H1 (cell line): ENCODE data around the gene NDFIP2. TPM values are rescaled to one million over a fixed set of nuclear protein-coding genes. Genes with fewer than 3 reads are reported as not detected.

Source experiments
- CTCF ChIA-PET: fragments of 300-600 bp; sonication (Branson Sonifier 250); formaldehyde crosslinking; loops from one replicate; lab custom pipeline; 2021; ENCODE audit not compliant: partially characterized antibody; lab: Charles Lee
- POLR2A ChIA-PET: fragments of 300-600 bp; sonication (Branson Sonifier 250); formaldehyde crosslinking; loops from one replicate; lab custom pipeline; 2021; ENCODE audit warnings: inconsistent platforms; ENCODE audit not compliant: partially characterized antibody; lab: Charles Lee
- DNase-seq, 2 experiments: peaks; one replicate each; pipeline versions ENCODE4 v3.0.0 to v3.0.0-alpha.2; 2010 to 2022; ENCODE audit warnings: low spot score in 2 of 2, low read depth in 1 of 2, mixed read lengths in 1 of 2
- FAIRE-seq: peaks from 2 replicates; lab custom pipeline; 2011; peaks lifted over from hg19 to GRCh38; lab: Jason Lieb, UNC
- H2AFZ ChIP-seq: 2 replicates; pipeline ENCODE4 v1.8.1; 2012; ENCODE audit warnings: low read length, inconsistent platforms
- H2AK5ac ChIP-seq: 2 replicates; pipeline ENCODE4 v1.6.1; 2013; ENCODE audit warnings: low read depth, low read length
- H2BK120ac ChIP-seq: replicated peaks from 2 replicates; pipeline ENCODE3; 2013; ENCODE audit warnings: low read depth, low read length, inconsistent platforms
- H2BK12ac ChIP-seq: 2 replicates; pipeline ENCODE4 v1.6.1; 2013; ENCODE audit warnings: low read depth, low read length
- H2BK15ac ChIP-seq: 2 replicates; pipeline ENCODE4 v1.6.1; 2013; ENCODE audit warnings: low read length
- H2BK20ac ChIP-seq: 2 replicates; pipeline ENCODE4 v1.6.1; 2013; ENCODE audit warnings: low read length
- H2BK5ac ChIP-seq: 2 replicates; pipeline ENCODE4 v1.6.1; 2013; ENCODE audit warnings: low read depth, low read length
- H3K14ac ChIP-seq: 2 replicates; pipeline ENCODE4 v1.6.1; 2013; ENCODE audit warnings: inconsistent platforms; ENCODE audit not compliant: insufficient read length
- H3K18ac ChIP-seq: 2 replicates; pipeline ENCODE4 v1.6.1; 2013; ENCODE audit warnings: low read length; ENCODE audit errors: extremely low read depth
- H3K23ac ChIP-seq: 2 replicates; pipeline ENCODE4 v1.6.1; 2013; ENCODE audit warnings: inconsistent platforms; ENCODE audit not compliant: insufficient read length
- H3K23me2 ChIP-seq: 2 replicates; pipeline ENCODE4 v1.6.1; 2013; ENCODE audit warnings: low read depth, low read length
- H3K27ac ChIP-seq: 2 replicates; pipeline ENCODE4 v1.6.1; 2011; ENCODE audit warnings: low read depth, low read length, inconsistent platforms
- H3K27me3 ChIP-seq, 4 experiments: replicated peaks in 1 of 4; 1 replicate in 1 of 4; 2 replicates in 3 of 4; pipeline versions ENCODE4 v1.6.1 to v1.8.1; 2011 to 2013; ENCODE audit warnings: low read length in 3 of 4, mild to moderate bottlenecking in 3 of 4, inconsistent platforms in 2 of 4, mixed read lengths in 2 of 4, moderate library complexity in 1 of 4; ENCODE audit not compliant: control insufficient read depth in 3 of 4, insufficient read depth in 3 of 4; ENCODE audit errors: extremely low read depth in 1 of 4
- H3K36me3 ChIP-seq, 4 experiments: 2 replicates each; pipeline versions ENCODE4 v1.6.1 to v1.8.1; 2011 to 2013; ENCODE audit warnings: mild to moderate bottlenecking in 4 of 4, low read length in 3 of 4, moderate library complexity in 2 of 4, control low read depth in 1 of 4, inconsistent platforms in 1 of 4; ENCODE audit not compliant: insufficient read depth in 4 of 4, control insufficient read depth in 2 of 4
- H3K4ac ChIP-seq: replicated peaks from 2 replicates; pipeline ENCODE3; 2013; ENCODE audit warnings: low read length, low read depth, mixed read lengths, inconsistent platforms; ENCODE audit not compliant: insufficient read length
- H3K4me1 ChIP-seq, 4 experiments: replicated peaks in 1 of 4; 1 replicate in 1 of 4; 2 replicates in 3 of 4; pipeline versions ENCODE4 v1.6.1 to v1.8.1; 2011 to 2013; ENCODE audit warnings: low read length in 3 of 4, inconsistent platforms in 2 of 4, mixed read lengths in 1 of 4; ENCODE audit not compliant: insufficient read depth in 4 of 4, control insufficient read depth in 3 of 4
- H3K4me2 ChIP-seq, 2 experiments: 2 replicates each; pipeline versions ENCODE4 v1.6.1 to v1.8.1; 2011 to 2013; ENCODE audit warnings: low read depth in 2 of 2, low read length in 2 of 2, control low read depth in 1 of 2, inconsistent platforms in 1 of 2, mild to moderate bottlenecking in 1 of 2; ENCODE audit not compliant: insufficient read depth in 1 of 2
- H3K4me3 ChIP-seq, 4 experiments: fragments of 200-600, 300-600 bp in 1 of 4; sonication (generic), shearing (Covaris generic), sonication (Bioruptor Twin) in 1 of 4; 2 replicates each; pipeline versions ENCODE4 v1.5.1 to v1.8.1; 2011 to 2016; ENCODE audit warnings: low read length in 4 of 4, low read depth in 3 of 4, control low read depth in 2 of 4, inconsistent platforms in 2 of 4, mild to moderate bottlenecking in 2 of 4, mixed read lengths in 1 of 4, moderate library complexity in 1 of 4; ENCODE audit not compliant: insufficient read depth in 2 of 4; ENCODE audit errors: extremely low read depth in 1 of 4
- H3K56ac ChIP-seq: replicated peaks from 2 replicates; pipeline ENCODE3; 2013; ENCODE audit warnings: low read depth, mild to moderate bottlenecking, mixed read lengths, low read length, inconsistent platforms; ENCODE audit not compliant: insufficient read length
- H3K79me1 ChIP-seq: 2 replicates; pipeline ENCODE4 v1.6.1; 2013; ENCODE audit warnings: low read depth, low read length, control low read depth
- H3K79me2 ChIP-seq, 2 experiments: 2 replicates each; pipeline versions ENCODE4 v1.6.1 to v1.8.1; 2012 to 2013; ENCODE audit warnings: low read length in 2 of 2, mild to moderate bottlenecking in 2 of 2, inconsistent platforms in 1 of 2; ENCODE audit not compliant: insufficient read depth in 2 of 2, control insufficient read depth in 1 of 2
- H3K9ac ChIP-seq, 4 experiments: replicated peaks in 1 of 4; 1 replicate in 1 of 4; 2 replicates in 3 of 4; pipeline versions ENCODE4 v1.6.1 to v1.8.1; 2011 to 2013; ENCODE audit warnings: low read depth in 3 of 4, low read length in 3 of 4, control low read depth in 2 of 4, mild to moderate bottlenecking in 2 of 4, moderate library complexity in 2 of 4, inconsistent platforms in 1 of 4; ENCODE audit errors: extremely low read depth in 1 of 4
- H3K9me3 ChIP-seq, 2 experiments: 2 replicates each; pipeline versions ENCODE4 v1.6.1 to v1.8.1; 2012 to 2013; ENCODE audit warnings: mild to moderate bottlenecking in 2 of 2, moderate library complexity in 2 of 2, control low read depth in 1 of 2, inconsistent platforms in 1 of 2, low read depth in 1 of 2, low read length in 1 of 2, mixed read lengths in 1 of 2; ENCODE audit not compliant: insufficient read depth in 2 of 2
- H4K20me1 ChIP-seq, 2 experiments: replicated peaks in 1 of 2; 2 replicates each; pipeline versions ENCODE3 to v1.8.1; 2011 to 2013; ENCODE audit warnings: inconsistent platforms in 2 of 2, low read length in 2 of 2, mild to moderate bottlenecking in 1 of 2; ENCODE audit not compliant: insufficient read depth in 2 of 2, control insufficient read depth in 1 of 2
- H4K5ac ChIP-seq: 2 replicates; pipeline ENCODE4 v1.6.1; 2013; ENCODE audit warnings: low read length, low read depth, mixed read lengths, inconsistent platforms; ENCODE audit not compliant: insufficient read length
- H4K8ac ChIP-seq: 2 replicates; pipeline ENCODE4 v1.8.0; 2013; ENCODE audit warnings: mild to moderate bottlenecking, moderate library complexity, low read length, inconsistent platforms; ENCODE audit not compliant: insufficient read depth; ENCODE audit errors: extremely low read depth
- H4K91ac ChIP-seq: replicated peaks from 2 replicates; pipeline ENCODE3; 2013; ENCODE audit warnings: low read length, mixed read lengths, inconsistent platforms; ENCODE audit not compliant: insufficient read length
- ASH2L ChIP-seq: fragments of 200-600, 300-600 bp; sonication (generic); IDR thresholded peaks from one replicate; pipeline ENCODE4 v1.7.1; 2017; ENCODE audit warnings: low read length
- CBX5 ChIP-seq: fragments of 300-800, 300-1000 bp; sonication (generic); IDR thresholded peaks from 2 replicates; pipeline ENCODE4 v1.7.1; 2016; ENCODE audit warnings: antibody characterized with exemption, low read length, low read depth
- MAFK ChIP-seq: IDR thresholded peaks from 2 replicates; pipeline ENCODE4 v1.6.1; 2012; ENCODE audit warnings: low read depth, mild to moderate bottlenecking, improper control_type of control experiment, low read length
- POLR2A ChIP-seq, 2 experiments: IDR thresholded peaks; 1 replicate in 1 of 2; 2 replicates in 1 of 2; pipeline ENCODE4 v1.6.1; 2011; ENCODE audit warnings: low read depth in 2 of 2, low read length in 2 of 2, mild to moderate bottlenecking in 2 of 2; ENCODE audit errors: control extremely low read depth in 1 of 2
- SIRT6 ChIP-seq: IDR thresholded peaks from one replicate; pipeline ENCODE4 v1.7.1; 2012; ENCODE audit warnings: low read length, inconsistent platforms
- TCF12 ChIP-seq: IDR thresholded peaks from 2 replicates; pipeline ENCODE4 v1.6.1; 2011; ENCODE audit warnings: low read depth, mild to moderate bottlenecking, low read length
- YY1 ChIP-seq: IDR thresholded peaks from 2 replicates; pipeline ENCODE4 v1.6.1; 2011; ENCODE audit warnings: low read depth, mild to moderate bottlenecking, low read length
- WGBS, 2 experiments: shearing (Covaris generic) in 1 of 2; methylation state at CpG; one replicate each; pipeline versions ENCODE4 v1.1.6 to v1.1.7; 2013 to 2015; ENCODE audit warnings: low lambda C conversion rate in 2 of 2, mixed read lengths in 2 of 2, inconsistent platforms in 1 of 2, low coverage in 1 of 2, missing lambda C conversion rate in 1 of 2; ENCODE audit not compliant: insufficient replicate concordance in 2 of 2, insufficient coverage in 1 of 2, insufficient read length in 1 of 2; ENCODE audit errors: extremely low coverage in 1 of 2, missing lambda C conversion rate in 1 of 2; 5-methylcytosine and 5-hydroxymethylcytosine counted together
- polyA plus RNA-seq, 7 experiments: library from polyadenylated mRNA; depleted of rRNA in 3 of 7; stranded (reverse) in 5 of 7; unstranded in 2 of 7; fragments of >200 nt in 5 of 7; fragments of 200-250 nt in 2 of 7; gene quantifications; 1 replicate in 5 of 7; 2 replicates in 1 of 7; 4 replicates in 1 of 7; pipeline versions ENCODE4 v1.2.1 to v1.2.3, GENCODE V29; 2011 to 2013; ENCODE audit warnings: missing spikeins in 2 of 7, mixed read lengths in 2 of 7
- total RNA-seq: library from RNA; stranded (reverse); fragmentation: NEBNext Ultra II Directional; extraction: Animal tissue kit (Norgen Biotek cat#: 25700); gene quantifications from 2 replicates; pipeline ENCODE4 v1.2.1, GENCODE V29; 2021

NDFIP2 gene
- total and polyA plus RNA-seq, 2 of the 8 experiments (the other 6 are each of a cell fraction or from before 2014, with no cell fraction given): 11.1 to 32.9 TPM

DNA sequence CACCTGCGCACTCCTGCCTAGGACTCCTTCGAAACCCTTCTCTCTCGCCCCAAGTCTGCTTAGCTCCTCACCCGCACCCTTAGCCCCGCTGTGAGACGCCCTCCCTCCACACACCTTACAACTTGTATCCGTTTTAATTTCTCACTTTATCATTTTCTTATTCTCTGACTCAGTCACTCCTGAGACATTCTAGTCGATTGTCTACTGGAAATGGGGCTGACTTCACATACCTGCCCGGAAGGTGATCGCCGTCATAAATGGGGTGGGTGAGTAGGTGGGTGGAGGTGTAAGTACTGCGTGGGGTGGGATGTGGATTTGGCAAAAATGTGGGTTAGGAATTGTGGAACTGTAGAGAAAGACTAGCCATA is 714 bp downstream of the NDFIP2 start:
- Histone ChIP-seq H3K9ac (peak overlapping the region in 2 of 4 experiments; percentile 58 to 60; a peak in 3 of 7 replicates), H3K27me3 (no peaks in the 10 kb centered on the region; a peak in 1 of 7 replicates), H3K23me2 (peaks cover 4% of the 10 kb centered on the region; the same call in 1 of the 2 replicates), H3K27ac (no peak overlapping the region), H4K5ac (no peak overlapping the region), H2BK20ac (no peak overlapping the region), H3K18ac (no peak overlapping the region), H3K79me2 (peaks cover 0 to 47% of the 10 kb centered on the region in 2 experiments; a peak in 3 of 4 replicates), H4K91ac (peak overlapping the region; percentile 34), H3K4me3 (peak overlapping the region; percentile 62 to 86 (median 84)), H3K14ac (no peak overlapping the region), H2BK120ac (no peak overlapping the region), H2BK12ac (peak overlapping the region; percentile 0; the same call in 1 of the 2 replicates), H3K23ac (no peak overlapping the region), H3K4ac (no peak overlapping the region), H3K4me1 (peaks cover 0 to 3% (median 1%) of the 10 kb centered on the region in 4 experiments; a peak in 2 of 7 replicates), H2BK5ac (0 out of 2 replicates have a peak overlapping the region, but pooled peaks have one; percentile 26), H2AFZ (peak overlapping the region; percentile 60; the same call in 1 of the 2 replicates), H3K36me3 (no peaks in the 10 kb centered on the region), H4K20me1 (peaks cover 0 to 2% of the 10 kb centered on the region in 2 experiments), H2AK5ac (no peak overlapping the region), H3K9me3 (no peaks in the 10 kb centered on the region), H2BK15ac (no peak overlapping the region), H3K56ac (peak overlapping the region; percentile 65), H4K8ac (no peak overlapping the region), H3K79me1 (no peaks in the 10 kb centered on the region), H3K4me2 (peak overlapping the region; percentile 87 to 90)
- FAIRE-seq (no peak), DNase-seq (no peak)
- POLR2A ChIA-PET: interaction anchor here (0.6 to 0.9 kb wide), 5 partner anchors 47 to 879 kb away, joined by 3 to 5 read pairs (median 3); no protein-coding TSS in a partner anchor
- no peak for TF ChIP-seq POLR2A (IDR thresholded peaks at IDR 0.05; ENCODE audit: control extremely low read depth in 1 of 2, low read depth in 2 of 2, low read length in 2 of 2)
- no peak for TF ChIP-seq TCF12
- TF ChIP-seq YY1: no peak
- no peak for TF ChIP-seq MAFK
- no peak for TF ChIP-seq SIRT6
- TF ChIP-seq CBX5: no peak
- peak; percentile 20 for TF ChIP-seq ASH2L
- CTCF ChIA-PET: interaction anchor here (1.0 to 2.1 kb wide), 8 partner anchors 14 to 58 kb away, joined by 3 to 14 read pairs (median 4); no protein-coding TSS in a partner anchor
- WGBS, 2 experiments: 2% methylated on average over 12 of the region's 12 CpGs; no CpG with 5 or more reads in 1 of the 2 experiments
